Endothelial cell of umbilical vein (primary cell): ENCODE results near the gene ARMC5.

ENCODE experiments used
- EZH2 ChIP-seq: IDR thresholded peaks from 2 replicates; pipeline ENCODE4 v1.6.1; 2012; ENCODE audit warnings: borderline replicate concordance, low read depth, mild to moderate bottlenecking, moderate library complexity, low read length, inconsistent platforms; ENCODE audit not compliant: severe bottlenecking
- GATA2 ChIP-seq: IDR thresholded peaks from 2 replicates; pipeline ENCODE4 v1.7.0; 2011; ENCODE audit warnings: low read depth, mild to moderate bottlenecking, moderate library complexity, mixed read lengths, low read length; ENCODE audit not compliant: insufficient read length, insufficient read depth
- JUN ChIP-seq: IDR thresholded peaks from 2 replicates; pipeline ENCODE4 v1.6.1; 2011; ENCODE audit warnings: borderline replicate concordance, low read depth; ENCODE audit not compliant: insufficient read length, insufficient read depth
- MYC ChIP-seq: IDR thresholded peaks from one replicate; pipeline ENCODE4 v1.6.1; 2011; ENCODE audit warnings: mild to moderate bottlenecking, low read depth, low read length
- POLR2A ChIP-seq: IDR thresholded peaks from 2 replicates; pipeline ENCODE4 v1.6.1; 2012; ENCODE audit warnings: low read depth, mild to moderate bottlenecking, control low read depth, low read length
- POLR2AphosphoS5 ChIP-seq: IDR thresholded peaks from 2 replicates; pipeline ENCODE4 v1.6.1; 2012; ENCODE audit warnings: low read depth, mild to moderate bottlenecking, control low read depth, low read length, moderate library complexity; ENCODE audit not compliant: insufficient read depth
- TF ChIP-seq, protein P1 (sequence below), 2 donors: IDR thresholded peaks; 1 replicate in 1 of 2; 2 replicates in 1 of 2; pipeline ENCODE4 v1.5.1; 2011; ENCODE audit warnings: low read length in 2 of 2, mild to moderate bottlenecking in 2 of 2, moderate library complexity in 2 of 2, control low read depth in 1 of 2, inconsistent platforms in 1 of 2, low read depth in 1 of 2; ENCODE audit not compliant: insufficient read depth in 1 of 2; ENCODE audit errors: extremely low read depth in 1 of 2
- TF ChIP-seq, protein P2 (sequence below): IDR thresholded peaks from 2 replicates; pipeline ENCODE4 v1.6.1; 2011; ENCODE audit not compliant: insufficient read depth, insufficient read length

DNA sequence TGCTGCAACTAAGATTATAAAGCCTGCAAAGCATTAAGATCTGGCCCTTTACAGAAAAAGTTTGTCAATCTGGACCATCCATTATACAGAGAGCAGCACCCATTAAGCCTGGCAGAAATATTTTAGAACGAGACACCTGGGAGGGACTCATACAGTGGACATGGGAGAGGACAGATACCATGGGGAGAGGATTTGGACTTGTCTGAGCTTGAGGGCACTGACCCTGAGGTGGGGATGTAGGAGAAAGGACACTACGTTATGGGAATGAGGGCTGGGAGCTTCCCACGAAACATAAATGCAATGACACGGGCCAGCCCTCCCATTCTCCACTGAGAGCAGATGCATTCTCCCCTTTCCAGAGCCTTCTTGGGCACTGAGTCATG, 42.7 kb downstream of the ARMC5 start:
- TF ChIP-seq, protein P1, sequence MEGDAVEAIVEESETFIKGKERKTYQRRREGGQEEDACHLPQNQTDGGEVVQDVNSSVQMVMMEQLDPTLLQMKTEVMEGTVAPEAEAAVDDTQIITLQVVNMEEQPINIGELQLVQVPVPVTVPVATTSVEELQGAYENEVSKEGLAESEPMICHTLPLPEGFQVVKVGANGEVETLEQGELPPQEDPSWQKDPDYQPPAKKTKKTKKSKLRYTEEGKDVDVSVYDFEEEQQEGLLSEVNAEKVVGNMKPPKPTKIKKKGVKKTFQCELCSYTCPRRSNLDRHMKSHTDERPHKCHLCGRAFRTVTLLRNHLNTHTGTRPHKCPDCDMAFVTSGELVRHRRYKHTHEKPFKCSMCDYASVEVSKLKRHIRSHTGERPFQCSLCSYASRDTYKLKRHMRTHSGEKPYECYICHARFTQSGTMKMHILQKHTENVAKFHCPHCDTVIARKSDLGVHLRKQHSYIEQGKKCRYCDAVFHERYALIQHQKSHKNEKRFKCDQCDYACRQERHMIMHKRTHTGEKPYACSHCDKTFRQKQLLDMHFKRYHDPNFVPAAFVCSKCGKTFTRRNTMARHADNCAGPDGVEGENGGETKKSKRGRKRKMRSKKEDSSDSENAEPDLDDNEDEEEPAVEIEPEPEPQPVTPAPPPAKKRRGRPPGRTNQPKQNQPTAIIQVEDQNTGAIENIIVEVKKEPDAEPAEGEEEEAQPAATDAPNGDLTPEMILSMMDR (IDR thresholded peaks at IDR 0.05; ENCODE audit: extremely low read depth in 1 of 2, insufficient read depth in 1 of 2, low read depth in 1 of 2, low read length in 2 of 2): no peak
- no peak for TF ChIP-seq EZH2
- TF ChIP-seq POLR2AphosphoS5: no peak
- TF ChIP-seq POLR2A: no peak
- no peak for TF ChIP-seq JUN
- no peak for TF ChIP-seq MYC
- TF ChIP-seq, protein P2, sequence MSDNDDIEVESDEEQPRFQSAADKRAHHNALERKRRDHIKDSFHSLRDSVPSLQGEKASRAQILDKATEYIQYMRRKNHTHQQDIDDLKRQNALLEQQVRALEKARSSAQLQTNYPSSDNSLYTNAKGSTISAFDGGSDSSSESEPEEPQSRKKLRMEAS: no peak
- no peak for TF ChIP-seq GATA2
